ENCODE results near the gene NR1H2. TPM values are rescaled to one million over a fixed set of nuclear protein-coding genes. Genes with fewer than 3 reads are reported as not detected.

Gene NR1H2
- total and polyA plus RNA-seq, 10 of the 15 experiments (the other 5 are each of a cell fraction or from before 2014, with no cell fraction given): 0.05 to 54.2 (median 35.1) TPM

DNA sequence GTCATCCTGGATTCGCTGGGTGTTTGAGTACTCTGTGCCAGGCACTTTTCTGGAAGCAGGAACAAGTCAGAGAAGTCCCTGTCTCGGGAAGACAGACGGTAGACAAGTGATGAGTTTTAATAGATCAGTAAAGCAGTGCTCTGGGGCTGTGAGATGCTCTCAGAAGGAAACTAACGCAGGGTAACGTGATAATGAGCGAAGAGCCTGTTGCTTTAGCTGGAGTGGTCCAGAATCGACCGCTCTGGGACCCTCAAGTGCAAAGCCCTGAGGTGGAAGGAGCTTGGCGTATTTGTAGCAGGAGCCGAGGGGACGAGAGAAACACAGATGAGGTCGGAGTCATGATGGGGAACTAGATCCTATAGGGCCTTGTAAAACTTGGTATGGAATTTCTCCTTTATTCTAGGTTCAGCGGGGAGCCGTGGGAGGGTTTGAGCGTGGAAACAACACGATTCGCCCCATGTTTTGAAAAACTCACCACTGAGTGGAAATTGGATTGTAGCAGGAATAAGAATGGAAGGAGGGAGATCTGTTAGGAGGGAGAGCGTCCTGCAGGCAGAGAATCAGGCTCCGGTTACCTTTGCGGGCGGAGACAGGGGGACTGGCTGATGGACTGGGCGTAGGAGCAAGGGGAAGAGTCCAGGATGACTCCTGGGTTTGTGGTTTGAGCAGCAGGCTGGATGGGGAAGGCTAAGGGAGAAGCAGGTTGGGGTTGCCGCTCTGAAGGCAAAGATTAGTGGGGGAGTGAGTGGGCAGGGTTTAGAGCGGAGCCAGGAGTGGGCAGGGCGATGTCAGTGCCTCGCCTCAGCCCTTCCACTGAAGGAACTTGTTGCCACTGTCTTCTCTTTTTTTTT lies 8.7 kb downstream of the NR1H2 start (continued):
- TF ChIP-seq KLF5 (IDR thresholded peaks at IDR 0.05; ENCODE audit: partially characterized antibody): no peak
- no peak for TF ChIP-seq YBX1 (IDR thresholded peaks at IDR 0.05)
- TF ChIP-seq RCOR1 (conservative IDR thresholded peaks at IDR 0.05; ENCODE audit: low read depth, low read length): no peak
- TF ChIP-seq ZNF592 (IDR thresholded peaks at IDR 0.05): no peak
- 0 out of 2 replicates have a peak, but pooled peaks have one; percentile 13 for TF ChIP-seq NBN (IDR thresholded peaks at IDR 0.05)
- TF ChIP-seq TCF12 (IDR thresholded peaks at IDR 0.05; ENCODE audit: low read depth, low read length): no peak
- no peak for TF ChIP-seq CBFB (IDR thresholded peaks at IDR 0.05; ENCODE audit: low read depth)

All from GM12878 (cell line).